Cerebellar nuclear complex (tissue), 1 donor: Measurements from ENCODE around the gene GPC3.
"Not testable (repeated sequence)": the region's sequence is repeated elsewhere in the genome, so short reads cannot be mapped to it uniquely, and the experiment has no call there.

Source experiments
- DNase-seq, 2 experiments: peaks; one replicate each; lab custom pipeline; 2025; lab: John Stamatoyannopoulos, UW

GPC3 gene

DNA sequence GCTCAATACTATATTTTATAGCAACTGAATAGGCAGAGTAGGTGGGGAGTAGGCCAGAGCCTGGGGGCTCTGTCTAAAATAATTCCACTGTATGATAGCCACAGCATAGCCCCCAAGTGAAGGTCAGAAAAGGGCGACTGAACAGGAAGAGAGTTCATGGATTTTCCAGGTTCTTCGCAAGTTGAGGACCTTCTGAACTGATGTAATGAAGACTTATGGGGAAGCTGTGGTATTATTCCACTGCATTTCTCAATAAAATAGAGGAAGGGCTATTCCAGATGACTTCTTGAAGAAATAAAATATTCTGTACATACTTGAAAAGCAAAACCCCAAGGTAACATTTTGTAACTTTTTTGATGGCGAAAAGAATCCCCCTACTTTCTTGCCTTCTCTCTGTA lies 338.7 kb downstream of the GPC3 start:
- no peak for DNase-seq

DNA sequence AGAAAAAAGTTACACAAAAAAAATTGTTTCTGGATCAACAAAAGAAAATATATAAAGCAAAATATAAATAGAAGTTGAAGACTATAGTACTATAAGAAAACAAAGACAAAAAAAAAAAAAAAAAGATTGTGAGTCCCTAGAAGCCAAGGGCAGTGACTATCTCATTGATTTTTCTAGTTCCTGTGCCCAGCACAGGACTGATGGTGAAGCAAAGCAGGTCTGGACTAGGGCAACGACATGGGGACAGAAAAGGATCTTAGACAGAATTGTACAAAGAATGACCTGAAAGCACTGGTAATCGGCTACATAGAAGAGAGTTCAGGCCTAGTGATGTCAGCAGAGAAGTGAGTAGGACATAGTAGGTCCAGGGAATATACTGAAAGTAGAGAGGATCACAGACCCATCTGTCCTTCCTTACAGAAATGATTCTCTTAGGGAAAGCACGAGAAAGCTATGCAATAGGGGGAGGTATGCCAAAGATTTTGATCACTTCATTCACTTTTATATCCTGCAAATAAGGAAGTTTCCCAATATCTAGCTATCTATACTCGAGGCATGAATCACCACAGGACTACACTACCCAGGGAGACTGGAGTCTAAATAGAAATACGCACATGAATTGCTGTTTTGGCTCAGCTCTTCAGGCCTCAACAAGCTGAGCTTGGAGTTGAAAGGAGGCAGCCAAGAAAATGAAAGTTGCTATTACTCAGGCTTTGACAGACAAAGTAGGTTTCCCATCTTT lies 339.2 kb downstream of the GPC3 start:
- no peak for DNase-seq

- no peak for DNase-seq
Observed at GRCh38 chrX:133645256-133645655, 340.1 kb downstream of the GPC3 start.

- no peak for DNase-seq
Observed at GRCh38 chrX:133640161-133641015, 345.0 kb downstream of the GPC3 start.

- no peak for DNase-seq
Observed at GRCh38 chrX:133639726-133640125, 345.7 kb downstream of the GPC3 start.

GRCh38 chrX:133638285-133638684 lies 347.1 kb downstream of the GPC3 start:
- no peak for DNase-seq

DNA sequence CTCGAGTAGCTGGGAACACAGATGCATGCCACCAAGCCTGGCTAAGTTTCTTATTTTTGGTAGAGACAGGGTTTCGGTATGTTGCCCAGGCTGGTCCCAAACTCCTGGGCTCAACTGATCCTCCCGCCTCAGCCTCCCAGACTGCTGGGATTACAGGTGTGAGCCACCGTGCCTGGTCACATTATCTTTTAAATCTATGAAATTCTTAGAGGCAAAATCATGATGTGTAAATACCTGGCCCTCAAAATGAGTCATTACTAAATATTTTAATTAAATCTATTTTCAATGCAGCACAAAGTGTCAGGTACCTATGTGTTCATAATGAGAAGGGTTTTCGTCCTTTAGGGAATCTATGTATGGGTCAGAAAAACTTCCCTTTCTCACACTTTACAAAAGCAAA lies 347.6 kb downstream of the GPC3 start:
- no peak for DNase-seq

DNA sequence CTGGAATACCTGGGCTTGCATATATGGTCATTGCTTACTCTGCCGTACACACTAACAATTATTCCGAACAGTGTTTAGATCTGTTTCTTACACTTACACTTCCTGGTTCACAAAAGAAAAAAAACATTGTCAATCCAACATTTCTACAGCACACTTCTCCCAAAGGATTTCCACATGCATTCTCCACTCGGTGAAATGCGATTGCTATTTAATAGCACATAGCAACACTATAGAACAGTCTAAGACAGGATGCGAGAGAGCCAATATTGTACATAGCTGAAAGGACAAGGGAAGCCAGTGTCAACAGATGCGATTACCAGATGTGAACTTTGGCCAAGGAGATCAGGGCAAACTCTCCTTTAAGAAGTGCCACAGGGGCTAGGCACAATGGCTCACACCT lies 349.4 kb downstream of the GPC3 start:
- no peak for DNase-seq

- DNase-seq, result no peak
Observed at GRCh38 chrX:133634416-133634815, 351.0 kb downstream of the GPC3 start.

- no peak for DNase-seq
Observed at GRCh38 chrX:133633950-133634349, 351.4 kb downstream of the GPC3 start.

GRCh38 chrX:133633162-133633561 lies 352.2 kb downstream of the GPC3 start:
- DNase-seq, result no peak

DNA sequence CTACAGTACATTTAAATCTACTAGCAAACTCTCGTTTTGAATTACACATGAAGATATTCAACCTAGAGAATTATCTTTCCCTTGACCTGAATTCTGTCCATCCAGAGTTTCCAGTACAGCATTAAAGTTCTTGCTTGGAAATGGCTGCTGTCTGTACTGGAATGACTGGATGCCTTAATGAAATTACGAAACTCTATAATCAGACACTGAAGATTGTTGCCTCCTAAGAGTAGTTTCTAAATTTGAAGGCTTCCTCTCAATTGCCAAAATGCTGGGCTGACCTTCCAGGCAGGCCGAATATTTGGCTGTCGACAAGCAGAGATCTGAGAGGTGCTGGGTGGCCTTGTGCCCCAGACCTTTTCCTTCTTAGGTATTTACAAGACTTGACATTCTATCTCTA lies 355.0 kb downstream of the GPC3 start:
- DNase-seq, result no peak

DNA sequence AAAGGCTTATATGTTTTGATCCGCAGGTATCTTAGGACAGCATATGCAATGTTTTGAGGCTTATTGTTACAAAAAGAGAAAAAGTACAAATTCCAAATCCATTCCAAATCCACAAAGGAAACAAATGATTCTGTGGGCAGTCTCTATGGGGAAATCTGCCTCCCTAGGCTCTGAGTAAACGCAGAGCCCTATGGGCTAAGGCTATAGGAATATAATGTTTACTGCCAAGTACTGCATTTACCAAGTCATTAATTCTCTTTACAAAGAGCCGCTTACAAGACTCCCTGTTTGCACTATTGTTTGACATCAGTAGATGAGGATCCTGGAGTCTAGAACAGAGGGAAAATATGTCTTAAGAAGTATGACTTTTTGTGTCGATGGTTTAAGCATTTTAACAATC lies 357.7 kb downstream of the GPC3 start:
- no peak for DNase-seq

DNA sequence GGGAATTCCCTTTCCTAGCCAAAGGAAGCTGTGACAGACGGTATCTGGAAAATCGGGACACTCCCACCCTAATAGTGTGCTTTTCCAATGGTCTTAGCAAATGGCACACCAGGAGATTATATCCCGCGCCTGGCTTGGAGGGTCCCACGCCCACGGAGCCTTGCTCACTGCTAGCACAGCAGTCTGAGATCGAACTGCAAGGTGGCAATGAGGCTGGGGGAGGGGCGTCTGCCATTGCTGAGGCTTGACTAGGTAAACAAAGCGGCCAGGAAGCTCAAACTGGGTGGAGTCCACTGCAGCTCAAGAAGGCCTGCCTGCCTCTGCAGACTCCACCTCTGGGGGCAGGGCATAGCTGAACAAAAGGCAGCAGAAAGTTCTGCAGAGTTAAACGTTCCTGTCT lies 364.0 kb downstream of the GPC3 start:
- not testable (repeated sequence) for DNase-seq

- no peak for DNase-seq
Observed at GRCh38 chrX:133611676-133612075, 373.7 kb downstream of the GPC3 start.

GRCh38 chrX:133610056-133610455 lies 375.3 kb downstream of the GPC3 start:
- DNase-seq, result no peak

DNA sequence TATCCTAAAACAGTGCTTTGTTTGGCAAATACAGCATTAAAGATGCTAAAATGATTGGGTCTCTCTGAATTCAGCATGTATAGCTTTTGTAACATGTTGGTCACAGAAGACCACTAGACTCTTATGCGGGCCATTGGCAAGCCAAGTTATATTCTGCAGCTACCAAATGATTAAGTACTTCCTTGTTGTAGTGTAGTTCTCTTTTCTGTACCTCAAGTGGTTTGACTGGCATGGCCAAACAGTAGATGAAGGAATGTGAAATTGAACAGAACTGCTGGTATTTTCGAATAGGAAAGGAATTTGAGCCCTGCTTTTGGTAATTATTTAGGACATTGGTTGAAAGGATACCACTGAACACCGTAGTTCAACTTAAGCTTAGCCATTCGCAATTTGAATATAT lies 376.2 kb downstream of the GPC3 start:
- no peak for DNase-seq

DNA sequence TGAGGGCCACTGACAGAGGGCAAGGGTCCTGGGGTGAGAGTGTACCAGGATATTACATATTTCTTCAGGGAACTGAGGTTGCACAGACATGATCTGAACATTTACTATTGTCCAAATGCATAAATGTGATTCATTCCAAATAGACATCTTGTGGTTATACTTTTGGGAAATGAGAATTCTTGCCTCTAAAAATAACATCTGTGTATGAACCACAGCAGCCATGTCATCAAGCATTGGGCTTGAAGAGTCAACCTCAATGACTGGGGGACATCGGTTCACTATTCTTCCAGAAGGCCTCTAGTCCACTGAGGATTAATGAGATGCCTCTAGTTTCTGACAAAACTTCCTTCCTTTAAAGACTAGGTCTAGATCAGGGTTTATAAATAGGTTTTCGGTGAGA lies 377.0 kb downstream of the GPC3 start:
- DNase-seq, result no peak

DNA sequence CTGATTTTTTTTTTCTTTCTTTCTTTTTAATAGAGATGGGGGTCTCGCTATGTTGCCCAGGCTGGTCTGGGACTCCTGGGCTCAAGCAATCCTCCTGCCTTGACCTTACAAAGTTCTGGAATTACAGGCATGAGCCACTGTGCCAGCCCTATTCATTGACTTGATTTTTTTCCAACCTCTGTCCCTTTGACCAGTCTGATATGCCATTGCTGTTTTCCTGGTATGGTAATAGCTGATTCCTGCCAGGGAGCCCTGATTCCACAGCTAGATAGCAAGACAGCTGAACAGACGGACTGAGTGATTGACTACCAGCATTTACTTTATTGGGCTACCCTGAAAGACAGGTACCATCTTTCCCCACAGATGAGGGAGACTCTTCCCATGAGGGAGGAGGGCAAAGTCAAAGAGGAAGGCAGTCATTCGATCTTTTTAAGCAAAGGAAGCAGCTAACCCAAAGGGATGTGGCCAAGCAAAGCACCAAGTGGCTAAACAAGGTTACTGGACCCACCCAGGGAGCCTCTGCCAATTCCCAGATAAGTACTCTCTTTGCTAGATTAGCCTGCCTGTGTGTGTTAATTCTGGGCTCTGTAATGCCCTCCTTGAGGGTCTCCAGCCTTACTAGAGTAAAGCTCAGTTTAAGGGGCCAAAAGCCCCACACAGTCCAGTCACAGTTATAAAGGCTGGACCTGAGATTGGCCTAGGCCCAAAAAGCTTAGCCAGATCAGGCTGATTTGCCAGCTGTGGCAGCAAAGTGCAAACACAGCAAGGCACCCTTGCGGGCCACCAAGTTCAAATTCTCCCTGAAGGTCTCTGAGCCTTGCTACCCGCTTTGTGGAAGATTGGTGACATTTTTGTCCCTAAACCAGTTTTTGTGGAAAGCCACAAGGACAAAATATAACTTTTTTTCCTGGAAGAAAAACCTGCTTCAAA lies 377.7 kb downstream of the GPC3 start:
- no peak for DNase-seq

GRCh38 chrX:133606990-133607389 lies 378.4 kb downstream of the GPC3 start:
- no peak for DNase-seq

GRCh38 chrX:133604801-133605200 lies 380.6 kb downstream of the GPC3 start:
- no peak for DNase-seq

- no peak for DNase-seq
Observed at GRCh38 chrX:133602881-133603280, 382.5 kb downstream of the GPC3 start.
